ENCODE measurements around the gene LHFPL6.

LHFPL6 gene

DNA sequence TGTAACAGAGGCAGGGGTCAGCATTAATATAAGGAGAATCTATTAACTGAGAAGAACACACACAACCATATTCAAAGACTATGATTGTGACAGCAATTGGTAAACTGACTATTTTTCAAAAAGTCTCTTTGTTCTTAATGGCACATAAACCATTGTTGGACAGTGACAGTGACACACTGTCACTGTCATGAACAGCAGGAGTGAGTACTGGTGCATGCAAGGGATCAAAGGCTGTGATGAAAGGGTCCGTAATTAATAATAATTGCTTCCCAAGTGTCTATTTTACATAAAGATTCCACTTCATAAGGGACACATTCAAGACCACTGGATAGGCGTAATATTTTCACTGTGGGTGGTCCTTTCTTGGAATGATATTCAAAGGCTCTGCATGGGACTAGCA lies 50.7 kb downstream of the LHFPL6 start:
- no peak for DNase-seq

DNA sequence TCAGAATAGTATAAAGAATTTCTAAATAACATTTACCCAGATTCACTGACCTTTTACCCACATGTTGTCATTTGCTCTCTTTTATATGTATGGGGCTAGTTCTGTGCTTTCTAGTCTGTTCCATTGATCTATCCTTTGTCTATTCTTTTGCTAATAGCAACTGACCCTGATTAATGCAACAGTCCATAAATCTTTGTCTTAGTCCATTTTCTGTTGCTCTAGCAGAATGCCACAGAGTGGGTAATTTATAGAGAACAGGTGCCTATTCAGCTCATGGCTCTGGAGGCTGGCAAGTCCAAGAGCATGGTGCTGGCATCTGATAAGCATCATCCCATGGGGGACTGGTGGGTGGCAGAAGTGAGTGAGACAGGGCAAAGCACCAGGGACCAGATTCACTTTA lies 52.1 kb downstream of the LHFPL6 start:
- no peak for DNase-seq

DNA sequence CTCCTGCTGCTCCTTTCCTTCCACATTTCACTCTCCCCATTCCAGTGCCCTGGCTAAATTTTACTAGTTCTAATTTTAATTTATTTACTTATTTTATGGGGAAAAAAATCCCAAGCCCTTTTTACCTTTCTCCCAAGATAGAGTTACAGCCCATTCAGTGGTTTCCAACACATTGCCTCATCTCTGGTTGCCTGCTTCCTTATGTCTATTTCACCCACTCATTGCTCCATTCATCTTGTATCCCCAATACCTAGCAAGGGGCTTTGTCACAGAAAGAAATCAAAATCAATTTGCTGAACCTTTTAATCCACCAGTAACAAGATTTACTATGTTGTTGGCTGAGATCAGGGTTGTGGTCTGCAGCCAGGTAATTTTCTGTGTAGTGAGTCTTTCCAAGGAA lies 55.9 kb downstream of the LHFPL6 start:
- no peak for DNase-seq

DNA sequence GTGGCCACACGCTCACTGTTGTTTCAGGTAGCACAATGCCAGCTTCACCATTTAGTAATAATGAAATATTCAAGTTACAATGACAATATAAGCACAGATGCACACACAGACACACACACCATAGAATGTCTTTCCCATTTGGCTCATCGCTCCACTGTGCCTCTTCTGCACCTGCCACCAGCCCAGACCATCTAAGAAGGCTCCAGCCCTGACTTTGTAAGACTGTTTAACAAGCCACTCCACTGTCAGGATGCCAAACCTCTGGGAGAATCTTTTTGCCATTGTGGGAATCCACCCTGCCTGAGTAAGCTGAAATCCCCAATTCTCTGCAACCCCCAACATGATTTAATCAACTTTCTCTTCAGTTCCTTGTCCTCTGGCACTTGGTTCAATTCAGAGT lies 60.6 kb downstream of the LHFPL6 start:
- no peak for DNase-seq

DNA sequence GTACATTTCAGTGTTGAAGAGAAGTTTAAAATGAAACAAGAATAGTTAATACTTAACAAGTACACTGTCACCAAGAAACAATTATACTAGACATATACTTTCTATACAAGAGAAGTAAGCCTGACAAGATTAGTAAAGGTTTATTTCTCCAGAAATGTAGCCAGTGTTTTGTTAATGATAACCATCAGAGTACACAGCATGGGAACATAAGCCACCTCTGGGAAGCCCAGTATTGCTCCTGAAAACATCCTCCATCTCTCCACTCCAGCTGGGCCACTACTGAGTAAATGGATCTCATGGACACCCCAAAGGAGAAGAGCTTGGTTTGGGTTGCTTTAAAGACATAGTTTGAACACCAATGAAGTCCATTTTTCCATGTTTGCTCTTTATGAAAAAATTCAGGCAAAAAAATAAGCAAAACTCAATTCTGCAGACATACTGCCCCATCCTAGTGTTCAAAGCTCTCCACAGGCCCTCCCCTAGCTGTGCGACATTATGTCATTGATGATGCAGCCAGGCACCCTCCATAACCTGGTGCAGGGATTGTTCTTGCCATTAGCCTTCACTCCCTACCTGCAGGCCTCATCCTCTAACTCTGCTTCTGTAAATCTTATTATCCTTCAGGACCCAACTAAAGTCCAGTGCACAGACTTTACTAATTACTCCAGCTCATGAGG lies 61.9 kb downstream of the LHFPL6 start:
- DNase-seq: no peak

DNA sequence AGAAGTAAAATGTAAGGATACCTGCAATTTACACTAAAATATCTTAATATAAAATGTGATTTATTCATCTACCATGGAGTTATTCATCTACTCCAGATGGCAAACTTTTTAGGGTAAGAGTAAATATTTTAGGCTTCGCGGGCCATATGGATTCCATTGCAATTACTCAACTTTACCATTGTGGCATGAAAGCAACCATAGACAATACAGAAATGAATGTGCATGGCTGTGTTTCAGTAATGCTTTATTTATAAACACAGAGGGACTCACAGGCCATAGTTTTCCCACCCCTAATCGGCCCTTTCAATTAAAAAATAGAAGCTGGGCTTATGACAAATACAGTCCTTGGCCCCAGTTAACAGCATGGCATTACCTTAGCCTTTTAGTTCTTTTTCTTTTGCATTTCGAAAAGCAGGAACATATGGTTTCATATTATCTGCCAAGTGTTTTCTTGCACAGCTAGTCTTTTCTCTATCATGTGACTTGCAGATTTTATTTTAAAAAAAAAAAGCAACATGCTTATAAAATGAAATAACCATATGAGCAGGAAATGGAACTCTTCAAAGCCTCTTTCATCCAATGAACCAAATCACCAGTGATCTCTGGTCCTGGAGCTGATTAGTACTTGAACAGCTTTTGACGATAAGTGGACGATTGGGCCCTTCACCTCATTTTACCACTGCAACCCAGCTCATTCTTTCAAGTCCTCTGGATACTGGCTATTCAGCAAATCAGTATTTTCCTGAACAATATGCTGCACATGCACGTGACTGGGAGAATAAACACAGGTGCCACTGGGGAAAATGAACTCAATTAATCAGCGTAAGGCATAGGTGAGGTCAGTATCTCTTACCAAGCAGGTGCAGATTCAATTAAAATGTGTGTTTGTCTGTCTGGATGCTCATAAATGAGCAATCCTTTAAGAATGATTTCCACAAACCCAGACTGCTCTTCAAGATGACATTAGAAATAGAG lies 63.9 kb downstream of the LHFPL6 start:
- DNase-seq: no peak

DNA sequence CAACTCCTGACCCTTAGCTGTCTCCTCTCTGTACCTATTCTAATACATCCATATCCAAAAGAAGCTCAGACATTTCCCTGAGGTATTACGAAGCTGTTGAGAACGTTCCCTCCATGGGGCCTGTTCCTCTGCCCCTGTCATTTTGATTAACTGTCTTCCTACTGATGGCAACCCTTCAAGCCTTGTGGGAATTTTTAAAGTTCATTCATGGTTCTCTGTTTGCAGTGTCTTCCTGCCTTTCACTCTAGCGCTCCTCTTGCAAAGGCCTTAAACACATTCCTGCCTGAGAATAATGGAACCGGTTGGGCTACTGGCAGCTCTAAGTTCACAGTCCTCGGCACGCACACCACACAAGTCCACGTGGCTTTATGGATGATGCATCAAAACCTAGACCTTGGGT lies 66.1 kb downstream of the LHFPL6 start:
- DNase-seq: no peak

DNA sequence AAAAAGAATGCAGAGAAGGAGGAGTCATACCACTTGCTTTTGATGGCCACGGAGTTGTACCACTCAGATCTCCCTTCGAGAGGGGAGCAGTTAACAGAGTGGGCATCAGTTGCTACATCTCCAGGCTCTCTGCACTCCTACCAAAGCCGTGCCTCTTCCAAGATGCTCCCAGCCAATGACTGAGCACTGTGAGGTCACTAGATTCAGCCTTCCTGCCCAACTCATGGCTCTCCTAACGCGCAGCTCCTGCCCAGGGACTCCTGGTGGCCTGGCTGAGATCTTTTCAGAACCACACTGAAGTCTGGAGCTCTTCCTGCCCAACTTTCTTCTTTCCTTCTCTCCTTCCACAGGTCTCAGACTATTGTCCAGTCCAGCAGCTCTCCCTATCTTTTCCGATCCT lies 66.7 kb downstream of the LHFPL6 start:
- no peak for DNase-seq

DNA sequence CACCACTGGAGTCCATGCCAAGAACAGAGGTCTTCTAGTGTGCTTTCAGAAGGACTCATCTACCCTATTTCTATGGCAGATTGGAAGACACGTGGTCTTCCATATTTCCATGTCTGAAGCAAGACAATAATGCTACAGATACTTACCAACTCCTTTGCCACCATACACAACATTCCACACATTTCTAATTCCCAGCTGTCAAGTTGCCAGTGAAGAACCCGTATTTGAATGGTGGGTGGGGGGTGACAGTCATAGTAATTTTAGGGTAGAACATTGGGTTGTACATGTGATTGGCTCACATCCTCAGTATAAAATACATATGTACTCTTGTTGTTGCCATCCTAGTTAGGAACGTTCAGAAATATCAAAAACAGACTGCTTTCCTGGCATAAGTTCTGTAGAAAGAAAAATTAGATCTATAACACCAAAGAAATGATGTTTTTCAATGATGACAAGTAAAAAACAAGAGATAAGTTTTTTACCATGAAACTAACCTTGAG lies 69.3 kb downstream of the LHFPL6 start:
- DNase-seq: no peak

DNA sequence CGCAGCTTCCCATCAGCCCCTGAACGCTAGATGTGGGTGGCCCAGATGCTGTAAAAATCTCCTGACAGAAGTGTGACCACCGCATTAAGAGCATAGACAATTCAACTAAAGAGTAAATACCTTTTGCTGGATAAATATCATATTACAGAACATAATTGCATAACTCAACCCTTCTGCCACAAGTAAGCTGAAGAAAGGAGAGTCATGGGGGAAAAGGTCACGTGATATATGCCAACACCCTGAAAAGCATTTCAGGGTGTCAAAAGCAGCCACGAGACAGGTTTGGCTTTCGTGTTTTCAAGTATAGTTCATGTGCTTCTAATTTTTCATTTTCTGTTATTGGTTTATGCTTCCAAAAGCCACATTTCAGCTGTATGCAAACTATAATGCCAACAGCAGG lies 71.3 kb downstream of the LHFPL6 start:
- no peak for DNase-seq

DNA sequence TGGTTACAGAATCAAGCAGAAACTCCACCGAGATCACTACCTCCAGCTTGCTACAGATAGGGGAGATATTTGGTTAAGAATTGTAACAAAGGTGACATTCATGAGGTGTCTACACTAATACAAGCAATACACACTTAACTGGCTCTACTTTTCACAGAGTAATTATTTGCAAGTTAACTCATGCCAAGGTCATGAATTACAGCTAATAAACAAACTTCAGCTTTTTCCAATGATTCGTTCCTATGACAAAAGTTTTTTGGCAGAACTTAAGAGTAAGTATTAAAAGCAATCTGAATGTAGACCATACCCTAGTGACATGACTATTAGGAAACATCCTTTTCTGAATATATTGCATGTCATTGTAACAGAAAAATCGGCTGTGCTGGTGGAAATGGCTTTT lies 72.1 kb downstream of the LHFPL6 start:
- no peak for DNase-seq

DNA sequence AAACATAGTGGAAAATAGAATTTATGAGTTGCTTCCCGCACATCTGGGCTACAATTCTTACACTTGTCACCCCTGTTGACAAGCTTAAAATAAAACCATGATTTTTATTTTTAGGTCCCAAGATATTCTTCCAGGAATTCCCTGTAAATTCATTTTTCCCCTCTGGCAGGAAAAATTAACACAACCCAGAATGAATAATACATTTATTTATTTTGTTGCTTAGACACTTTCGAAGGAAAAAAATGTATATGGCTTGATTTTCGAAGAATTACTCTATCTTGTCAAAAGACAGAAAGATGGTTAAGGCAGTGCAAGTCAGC lies 74.4 kb downstream of the LHFPL6 start:
- DNase-seq: no peak

DNA sequence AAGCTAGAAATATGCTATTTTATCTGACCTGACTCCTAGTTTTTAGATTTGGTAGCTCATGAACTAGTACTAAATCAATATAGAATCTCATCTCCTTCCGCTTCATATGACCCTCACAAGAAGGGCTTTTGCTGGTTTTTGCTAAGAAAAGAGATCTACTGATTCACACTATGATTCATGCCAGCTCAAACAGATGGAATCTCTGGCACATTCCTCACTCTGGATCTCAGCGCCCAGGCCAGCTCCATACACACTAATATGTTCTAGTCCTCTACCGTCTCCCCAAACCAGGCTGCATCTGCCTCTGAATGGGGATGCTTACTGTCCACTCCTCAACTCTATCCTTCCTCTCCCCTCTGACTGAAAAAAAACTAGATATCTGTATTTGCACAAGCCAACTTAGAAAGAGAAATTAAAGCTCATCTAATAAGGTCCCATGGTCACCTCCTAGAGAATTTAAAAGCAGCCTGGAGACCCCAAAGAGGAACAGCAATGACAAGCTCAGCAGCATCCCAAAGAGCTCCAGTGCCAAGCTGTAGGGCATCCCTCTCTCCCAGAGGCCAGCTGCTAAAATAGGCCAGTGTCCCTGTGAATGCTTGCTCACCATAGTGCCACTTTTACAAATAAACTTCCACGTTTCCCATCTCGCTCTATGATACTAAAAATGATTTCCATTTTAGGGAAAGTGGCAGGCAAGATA lies 74.9 kb downstream of the LHFPL6 start:
- no peak for DNase-seq

DNA sequence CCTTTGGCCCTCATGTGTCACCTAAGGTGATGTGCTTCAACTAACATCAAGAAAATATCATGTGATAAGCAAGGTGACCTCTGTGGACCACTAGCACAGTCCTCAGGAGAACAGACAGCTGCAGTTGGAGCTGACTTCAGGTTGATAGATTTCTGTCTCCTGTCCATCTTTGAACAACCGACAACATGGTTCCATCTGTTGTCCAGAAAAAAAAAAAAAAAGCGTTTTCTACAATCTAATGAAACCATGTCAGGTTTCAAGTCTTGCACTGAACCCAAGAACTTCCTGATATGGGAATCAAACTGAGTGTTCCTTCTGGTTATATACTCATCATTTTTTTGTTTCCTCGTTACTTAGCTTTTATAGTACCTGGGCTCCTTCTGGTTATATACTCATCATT lies 75.7 kb downstream of the LHFPL6 start:
- no peak for DNase-seq

DNA sequence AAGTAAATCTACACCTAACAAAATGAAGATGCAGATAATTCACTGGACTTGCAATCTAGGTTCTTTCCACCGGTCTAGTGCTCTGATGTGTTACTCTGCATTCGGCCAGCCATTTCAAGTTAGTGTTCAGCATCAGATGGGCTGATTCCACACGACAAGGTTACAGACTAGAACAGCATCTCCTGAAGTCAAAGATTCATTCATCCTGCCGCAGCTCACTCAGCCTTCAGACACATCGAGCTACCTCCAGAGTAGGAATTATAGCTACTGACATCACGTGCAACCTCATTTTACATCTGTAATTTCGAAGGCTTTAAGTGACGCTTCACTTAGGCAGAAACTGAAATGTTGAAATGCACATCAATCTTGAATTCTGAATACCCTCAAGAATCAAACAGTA lies 76.5 kb downstream of the LHFPL6 start:
- no peak for DNase-seq

DNA sequence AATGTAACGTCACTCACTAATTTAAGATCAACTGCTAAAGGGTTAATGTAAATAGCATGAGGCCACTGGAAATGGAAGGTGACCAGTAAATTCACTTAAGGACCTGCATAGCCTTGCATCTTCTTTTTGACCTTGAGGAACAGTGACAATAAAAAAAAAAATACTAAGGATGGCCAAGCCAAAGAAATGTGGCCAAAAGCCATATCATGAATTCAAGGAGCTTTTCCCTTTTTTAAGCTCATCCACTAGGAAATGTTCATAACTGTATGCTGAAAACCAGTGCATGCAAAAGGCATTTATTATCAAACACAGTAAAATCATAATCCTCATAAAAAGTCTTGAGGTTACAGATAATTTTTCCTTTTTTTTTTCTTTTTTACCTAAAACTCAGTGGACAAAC lies 77.5 kb downstream of the LHFPL6 start:
- no peak for DNase-seq

DNA sequence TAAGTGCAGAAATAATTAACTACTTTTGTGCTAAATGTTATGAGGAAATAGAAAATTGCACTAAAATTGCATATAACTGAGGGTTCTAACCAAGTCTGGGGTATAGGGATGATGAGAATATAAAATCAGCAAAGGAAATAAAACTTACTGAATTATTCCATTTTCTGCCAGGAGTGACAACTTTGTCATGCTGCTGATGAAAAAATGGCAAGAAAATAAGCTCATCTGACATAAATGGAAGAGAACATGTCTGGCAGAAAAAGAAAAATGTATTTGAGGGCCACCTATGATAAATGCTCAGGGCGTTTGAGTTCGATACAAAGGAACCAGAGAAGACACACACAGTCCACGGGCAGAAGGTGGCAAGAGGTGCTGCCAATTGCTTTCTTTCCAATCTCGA lies 78.2 kb downstream of the LHFPL6 start:
- DNase-seq: no peak

DNA sequence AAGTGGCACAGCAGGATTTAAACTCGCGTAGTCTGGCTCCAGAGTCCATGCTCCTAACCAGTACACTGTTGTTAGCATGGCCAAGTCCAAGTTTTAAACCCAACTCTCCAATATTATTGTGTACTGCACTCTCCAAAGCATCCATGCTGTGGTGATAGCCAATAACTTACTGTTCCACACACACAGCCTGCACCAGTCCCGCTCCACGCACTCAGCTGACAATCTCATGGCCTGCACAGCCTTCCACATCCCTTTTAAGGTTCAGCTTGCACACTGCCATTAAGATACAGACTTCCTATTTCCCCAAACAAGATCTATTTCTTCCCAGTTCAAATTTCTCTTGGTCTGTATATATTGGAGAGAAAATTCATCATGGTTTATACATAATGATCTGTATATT lies 80.7 kb downstream of the LHFPL6 start:
- no peak for DNase-seq

DNA sequence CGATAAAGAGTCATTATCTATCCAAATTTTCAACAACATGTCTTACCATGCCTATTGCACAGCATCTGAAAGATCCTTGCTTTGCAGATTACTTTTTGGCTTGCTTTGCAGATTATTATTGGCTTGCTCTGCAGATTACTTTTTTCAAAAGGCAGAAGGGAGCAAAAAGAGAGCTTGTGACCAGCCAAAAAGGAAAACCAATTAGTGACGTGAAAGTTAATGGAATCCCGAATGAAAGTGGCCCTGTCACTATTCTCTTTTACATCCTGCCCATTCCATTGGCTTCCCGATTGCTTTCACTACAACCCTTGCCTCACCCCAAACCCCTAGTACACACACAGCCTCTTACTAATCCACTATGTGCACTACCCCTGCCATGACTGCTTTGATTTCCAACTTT lies 81.3 kb downstream of the LHFPL6 start:
- no peak for DNase-seq

DNA sequence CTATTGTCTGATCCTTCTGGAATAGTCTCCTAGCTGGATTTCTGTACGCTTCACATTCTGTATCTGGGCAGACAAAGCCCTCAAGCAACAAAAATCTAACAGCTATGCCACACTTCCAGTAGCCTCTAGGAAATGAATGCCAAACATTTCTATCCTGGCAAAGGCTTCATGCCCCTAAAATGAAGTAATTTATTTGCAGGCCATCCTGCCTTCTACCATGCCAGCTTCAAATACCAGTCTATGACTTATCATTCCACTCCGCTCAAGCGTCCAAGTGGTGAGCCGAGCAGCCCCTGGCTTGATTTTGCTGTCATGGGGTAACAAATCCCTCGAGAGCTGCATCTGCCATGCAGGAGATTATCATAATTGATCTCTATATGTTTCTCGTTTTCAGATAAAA lies 86.9 kb downstream of the LHFPL6 start:
- DNase-seq: no peak

DNA sequence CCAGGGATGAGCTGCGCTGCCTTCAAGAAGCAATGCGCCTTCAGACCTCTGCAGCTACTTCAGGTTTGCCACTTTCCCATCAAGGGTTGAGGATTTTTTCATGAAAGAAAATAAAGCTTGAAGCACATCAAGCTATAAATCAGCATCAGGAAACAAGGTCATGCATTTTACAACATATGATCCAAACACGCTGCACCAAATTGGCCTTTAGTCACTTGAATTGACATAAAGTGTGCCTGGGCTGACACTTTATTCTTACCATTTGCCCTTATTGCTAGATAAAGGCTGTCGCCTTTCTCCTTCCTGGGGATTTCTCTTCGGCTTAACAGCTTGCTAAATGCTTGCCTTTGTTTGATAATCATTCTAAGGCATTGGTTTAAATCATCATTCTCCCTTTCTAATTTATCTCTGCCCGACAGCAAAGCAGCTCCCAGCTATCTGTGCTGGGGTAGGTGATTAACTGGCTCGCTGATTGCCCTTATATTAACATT lies 87.7 kb downstream of the LHFPL6 start:
- no peak for DNase-seq

DNA sequence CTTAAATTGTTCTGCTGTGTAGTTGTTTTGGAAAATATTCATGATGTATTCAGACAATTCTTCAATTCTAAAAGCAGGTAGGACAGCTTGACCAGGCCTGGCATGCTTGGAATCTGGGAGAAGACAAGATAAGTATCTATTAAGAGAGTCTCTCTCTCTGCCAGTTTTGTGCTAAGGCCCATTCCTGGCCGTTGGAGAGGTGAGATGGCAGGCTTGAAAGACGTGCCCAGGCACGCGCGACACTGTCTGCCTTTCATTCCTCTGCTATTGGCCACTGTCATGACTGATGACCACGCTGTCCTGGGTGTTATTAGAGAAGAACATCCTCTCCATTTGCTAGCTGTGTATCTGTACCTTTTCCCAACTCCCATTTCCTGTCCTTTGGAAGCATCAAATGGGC lies 90.3 kb downstream of the LHFPL6 start:
- DNase-seq: no peak

DNA sequence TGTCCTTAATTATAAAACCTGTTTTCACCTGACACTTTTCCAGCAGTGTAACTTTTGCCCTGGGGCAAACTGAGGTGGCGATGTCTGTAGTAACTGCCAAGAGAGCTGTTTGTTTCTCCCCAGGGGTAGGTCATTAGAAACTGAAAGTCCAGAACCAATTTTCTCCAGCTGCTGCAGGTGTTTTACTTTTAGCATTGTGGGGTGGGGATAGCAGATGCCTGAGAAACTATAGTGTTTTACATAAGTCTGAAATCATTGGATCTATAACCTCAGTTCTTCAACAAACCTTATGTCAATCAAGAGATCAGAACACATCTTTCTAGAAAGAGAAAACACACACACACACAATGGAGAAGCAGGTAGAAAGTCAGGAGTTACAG lies 92.7 kb downstream of the LHFPL6 start:
- no peak for DNase-seq

Measured in inflammatory macrophage (primary cell).